ACC112 (cell line): ENCODE measurements around the gene SETD9.

ENCODE experiments used
- H2AFZ ChIP-seq: fragments of 200-600 bp; sonication (generic); one replicate; pipeline ENCODE4 v1.6.0; 2017; ENCODE audit warnings: antibody characterized with exemption, low read length; ENCODE audit not compliant: unreplicated experiment
- H3K27ac ChIP-seq: fragments of 200-600 bp; sonication (generic); 2 replicates; pipeline ENCODE4 v1.5.1; 2014; ENCODE audit warnings: low read depth, mild to moderate bottlenecking, antibody characterized with exemption, low read length, moderate library complexity
- H3K27me3 ChIP-seq: fragments of 200-600 bp; sonication (generic); 2 replicates; pipeline ENCODE4 v1.6.1; 2014; ENCODE audit warnings: mild to moderate bottlenecking, antibody characterized with exemption, low read length, moderate library complexity, mixed read lengths; ENCODE audit not compliant: insufficient read depth
- H3K36me3 ChIP-seq: fragments of 200-600 bp; sonication (generic); 2 replicates; pipeline ENCODE4 v1.6.1; 2016; ENCODE audit warnings: mild to moderate bottlenecking, antibody characterized with exemption, low read length, moderate library complexity, mixed read lengths; ENCODE audit not compliant: insufficient read depth
- H3K4me1 ChIP-seq: fragments of 200-600 bp; sonication (generic); one replicate; pipeline ENCODE4 v1.6.1; 2016; ENCODE audit warnings: low read length, mixed read lengths; ENCODE audit not compliant: insufficient read depth, unreplicated experiment, control insufficient read depth
- H3K4me3 ChIP-seq: fragments of 200-600 bp; sonication (generic); 2 replicates; pipeline ENCODE4 v1.5.1; 2014; ENCODE audit warnings: mild to moderate bottlenecking, low read depth, low read length
- H3K79me2 ChIP-seq: fragments of 200-600 bp; sonication (generic); one replicate; pipeline ENCODE4 v1.6.0; 2016; ENCODE audit warnings: low read length; ENCODE audit not compliant: control insufficient read depth, unreplicated experiment, insufficient read depth

The SETD9 gene

GRCh38 chr5:56961746-56962145, 52.4 kb downstream of the SETD9 start:
- Histone ChIP-seq H3K27me3 (peaks cover 94% of the 10 kb centered on the region), H2AFZ (no peak overlapping the region), H3K4me1 (no peaks in the 10 kb centered on the region), H3K27ac (no peak overlapping the region), H3K36me3 (no peaks in the 10 kb centered on the region), H3K4me3 (no peak overlapping the region), H3K79me2 (no peaks in the 10 kb centered on the region)

GRCh38 chr5:56962286-56962685, 52.9 kb downstream of the SETD9 start:
- H3K4me1 ChIP-seq = no peaks in the 10 kb centered on the region
- no peaks in the 10 kb centered on the region for H3K79me2 ChIP-seq
- peaks cover 94% of the 10 kb centered on the region for H3K27me3 ChIP-seq
- H3K27ac ChIP-seq = no peak overlapping the region
- H3K4me3 ChIP-seq = no peak overlapping the region
- no peak overlapping the region for H2AFZ ChIP-seq
- H3K36me3 ChIP-seq = no peaks in the 10 kb centered on the region

- no peak overlapping the region for H3K4me3 ChIP-seq
- no peak overlapping the region for H2AFZ ChIP-seq
- no peak overlapping the region for H3K27ac ChIP-seq
- H3K36me3 ChIP-seq = no peaks in the 10 kb centered on the region
- no peaks in the 10 kb centered on the region for H3K4me1 ChIP-seq
- H3K79me2 ChIP-seq = no peaks in the 10 kb centered on the region
- H3K27me3 ChIP-seq = peaks cover 95% of the 10 kb centered on the region
These were observed 53.9 kb downstream of the SETD9 start for GRCh38 chr5:56963246-56963645.

GRCh38 chr5:56964173-56964572, 54.8 kb downstream of the SETD9 start:
- Histone ChIP-seq H3K79me2 (no peaks in the 10 kb centered on the region), H3K4me3 (no peak overlapping the region), H3K27ac (no peak overlapping the region), H2AFZ (no peak overlapping the region), H3K27me3 (peaks cover 91% of the 10 kb centered on the region), H3K36me3 (no peaks in the 10 kb centered on the region), H3K4me1 (no peaks in the 10 kb centered on the region)
